K562 (cell line): Measurements from ENCODE around the gene HIVEP3.

Experiments
- BACH1 ChIP-seq: fragments of 200-800 bp; sonication (Bioruptor generic); IDR thresholded peaks from 2 replicates; pipeline ENCODE4 v1.6.1; 2016; ENCODE audit warnings: missing genetic modification characterization, missing compliant biosample characterization
- CEBPZ ChIP-seq: fragments of 150-350 bp; IDR thresholded peaks from 2 replicates; pipeline ENCODE4 v1.6.1; 2014; ENCODE audit warnings: low read depth, mild to moderate bottlenecking, low read length, borderline replicate concordance
- CREB1 ChIP-seq, 2 experiments: sonication (generic) in 1 of 2; formaldehyde crosslinking in 1 of 2; IDR thresholded peaks; 2 replicates each; pipeline versions ENCODE4 v1.6.1 to v1.8.0; 2012 to 2022; ENCODE audit warnings: inconsistent platforms in 1 of 2, mild to moderate bottlenecking in 1 of 2, missing genetic modification reagents in 1 of 2, moderate library complexity in 1 of 2
- CTCF ChIP-seq, 3 experiments: IDR thresholded peaks in 2 of 3; conservative IDR thresholded peaks in 1 of 3; 2 replicates each; pipeline ENCODE4 v1.5.1; 2011 to 2012; ENCODE audit warnings: low read length in 3 of 3, mild to moderate bottlenecking in 3 of 3, control low read depth in 2 of 3, improper control_type of control experiment in 1 of 3, inconsistent platforms in 1 of 3, low read depth in 1 of 3, mixed read lengths in 1 of 3, moderate library complexity in 1 of 3; ENCODE audit not compliant: insufficient read depth in 2 of 3
- EZH2 ChIP-seq: IDR thresholded peaks from 2 replicates; pipeline ENCODE4 v1.6.1; 2012; ENCODE audit warnings: low read depth, mild to moderate bottlenecking, inconsistent platforms, low read length, borderline replicate concordance
- GTF3C2 ChIP-seq: IDR thresholded peaks from 3 replicates; pipeline ENCODE4 v1.6.1; 2011; ENCODE audit warnings: borderline replicate concordance, mild to moderate bottlenecking, moderate library complexity; ENCODE audit not compliant: insufficient read length; ENCODE audit errors: extremely low read depth
- HDAC2 ChIP-seq: fragments of 450-650 bp; IDR thresholded peaks from 2 replicates; pipeline ENCODE4 v1.6.1; 2016; ENCODE audit warnings: mild to moderate bottlenecking
- IRF2 ChIP-seq: sonication (generic); formaldehyde crosslinking; IDR thresholded peaks from 2 replicates; pipeline ENCODE4 v1.8.1; 2022; ENCODE audit warnings: mild to moderate bottlenecking, missing genetic modification reagents
- PCBP2 ChIP-seq: fragments of 200-400 bp; formaldehyde crosslinking; IDR thresholded peaks from 2 replicates; pipeline ENCODE4 v1.6.1; 2018; ENCODE audit warnings: low read length, low read depth, mild to moderate bottlenecking, moderate library complexity; ENCODE audit not compliant: poor library complexity, severe bottlenecking
- RAD21 ChIP-seq, 2 experiments: fragments of 250-450 bp in 1 of 2; fragments of 450-650 bp in 1 of 2; sonication (Bioruptor Pico) in 1 of 2; formaldehyde crosslinking in 1 of 2; IDR thresholded peaks in 1 of 2; conservative IDR thresholded peaks in 1 of 2; 2 replicates each; pipeline versions ENCODE4 v1.4.0 to v1.8.0; 2020 to 2022; ENCODE audit warnings: mild to moderate bottlenecking in 2 of 2, moderate library complexity in 1 of 2
- SMARCE1 ChIP-seq: fragments of 450-650 bp; IDR thresholded peaks from 2 replicates; pipeline ENCODE4 v1.7.1; 2016; ENCODE audit warnings: mild to moderate bottlenecking
- YY1 ChIP-seq, 3 experiments: IDR thresholded peaks; 2 replicates each; pipeline ENCODE4 v1.6.1; 2011; ENCODE audit warnings: low read length in 2 of 3, mild to moderate bottlenecking in 2 of 3, moderate library complexity in 2 of 3, borderline replicate concordance in 1 of 3, control low read depth in 1 of 3, low read depth in 1 of 3; ENCODE audit not compliant: insufficient read depth in 3 of 3, insufficient replicate concordance in 2 of 3, control insufficient read depth in 1 of 3, insufficient read length in 1 of 3; ENCODE audit errors: extremely low read depth in 1 of 3
- ZNF263 ChIP-seq: sonication (generic); formaldehyde crosslinking; IDR thresholded peaks from 2 replicates; pipeline ENCODE4 v1.8.0; 2022; ENCODE audit warnings: mild to moderate bottlenecking, missing genetic modification reagents, borderline replicate concordance

GRCh38 chr1:41615316-41615715 is 303.4 kb downstream of the HIVEP3 start:
- no peak for TF ChIP-seq HDAC2
- TF ChIP-seq CEBPZ = no peak
- TF ChIP-seq GTF3C2 = no peak
- no peak for TF ChIP-seq IRF2
- no peak for TF ChIP-seq CREB1 (IDR thresholded peaks at IDR 0.05)
- TF ChIP-seq CREB1 (CRISPR knock-in tag; IDR thresholded peaks at IDR 0.05) = no peak
- no peak for TF ChIP-seq CTCF (IDR thresholded peaks at IDR 0.05 in 2 of 3, conservative IDR thresholded peaks at IDR 0.05 in 1 of 3; ENCODE audit: insufficient read depth in 2 of 3, low read depth in 1 of 3, low read length in 3 of 3)
- no peak for TF ChIP-seq EZH2
- no peak for TF ChIP-seq SMARCE1
- no peak for TF ChIP-seq BACH1 (tag)
- TF ChIP-seq YY1 (IDR thresholded peaks at IDR 0.05; ENCODE audit: borderline replicate concordance in 1 of 3, control insufficient read depth in 1 of 3, extremely low read depth in 1 of 3, insufficient read depth in 3 of 3, insufficient read length in 1 of 3, insufficient replicate concordance in 2 of 3, low read depth in 1 of 3, low read length in 2 of 3) = no peak
- no peak for TF ChIP-seq RAD21 (CRISPR knock-in tag; conservative IDR thresholded peaks at IDR 0.05 in 1 of 2, IDR thresholded peaks at IDR 0.05 in 1 of 2)
- TF ChIP-seq PCBP2 = no peak
- no peak for TF ChIP-seq ZNF263
